Measurements from ENCODE around the gene LNX1. TPM values are rescaled to one million over a fixed set of nuclear protein-coding genes. Genes with fewer than 3 reads are reported as not detected.

LNX1 gene
- polyA plus RNA-seq, 3 donors = 0.09 to 0.13 TPM; not detected in 1

DNA sequence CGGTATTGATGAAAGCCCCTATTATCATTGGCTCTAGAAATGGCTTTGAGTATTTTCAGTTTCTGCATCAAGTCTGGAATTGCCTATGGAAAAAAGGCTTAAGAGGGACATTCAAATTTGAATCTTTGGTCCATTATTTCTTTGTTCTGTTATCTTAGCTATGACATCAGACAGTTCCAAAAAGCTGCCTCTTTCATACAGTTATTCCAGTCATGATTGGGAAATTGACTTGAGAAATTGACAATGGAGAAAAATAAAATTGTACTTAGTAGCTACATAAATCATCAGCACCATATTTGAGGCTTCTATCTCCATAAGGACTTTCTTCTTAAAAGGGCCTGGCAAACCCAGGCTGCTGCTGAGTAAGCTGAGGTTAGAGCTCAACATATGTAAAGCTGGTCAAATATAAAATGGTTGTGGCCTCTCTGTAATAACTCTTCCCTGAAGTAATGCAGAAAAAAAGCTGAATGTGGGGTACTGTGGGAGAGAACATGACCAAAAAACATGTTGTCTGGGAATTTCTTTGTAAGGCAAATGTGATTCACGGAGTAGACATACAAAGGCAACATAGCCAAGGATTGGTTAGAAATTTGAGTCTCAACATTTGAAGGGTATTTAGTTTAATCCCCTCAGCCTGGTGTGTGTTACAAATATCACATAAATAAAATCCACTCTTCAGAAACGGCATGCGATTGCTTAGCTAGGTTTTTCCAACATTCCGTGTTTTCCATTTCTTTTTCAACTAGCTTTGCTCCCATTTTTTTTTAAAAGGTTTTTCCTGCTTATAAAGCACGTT is 100.9 kb downstream of the LNX1 start:
- intact Hi-C loops (cut with micrococcal nuclease) = loop anchor here in 1 of 2 donors (10.0 kb wide), 1 partner anchor 744 kb away; no protein-coding TSS in a partner anchor
- Histone ChIP-seq H3K79me2 (ENCODE audit: insufficient read depth, low read length) (no peaks in the 10 kb centered on the region), H4K20me1 (ENCODE audit: insufficient read depth, low read length) (no peaks in the 10 kb centered on the region), H3K27ac (ENCODE audit: low read depth in 1 of 2, low read length in 2 of 2) (no peak overlapping the region), H3K27me3 (ENCODE audit: control insufficient read depth in 2 of 2, insufficient read depth in 2 of 2, low read length in 2 of 2) (no peaks in the 10 kb centered on the region), H3K4me3 (replicated peaks in 1 of 3; ENCODE audit: low read depth in 2 of 3, low read length in 3 of 3) (no peak overlapping the region), H3K4me1 (ENCODE audit: control insufficient read depth in 1 of 2, insufficient read depth in 2 of 2, low read length in 2 of 2) (no peaks in the 10 kb centered on the region), H3K4me2 (replicated peaks; ENCODE audit: extremely low read depth, low read length, poor library complexity, severe bottlenecking) (no peak overlapping the region), H2AFZ (ENCODE audit: insufficient read depth, low read depth, low read length, poor library complexity, severe bottlenecking) (no peak overlapping the region), H3K9me3 (replicated peaks in 1 of 2; ENCODE audit: control insufficient read depth in 1 of 2, insufficient read depth in 1 of 2, low read length in 2 of 2) (no peaks in the 10 kb centered on the region), H3K36me3 (replicated peaks in 1 of 2; ENCODE audit: control insufficient read depth in 1 of 2, insufficient read depth in 2 of 2, low read length in 2 of 2) (no peaks in the 10 kb centered on the region), H3K9ac (ENCODE audit: insufficient read depth, low read length, poor library complexity, severe bottlenecking) (no peak overlapping the region)
- Mint-ChIP-seq H3K36me3 (no peaks in the 10 kb centered on the region), H3K4me3 (no peak overlapping the region), H3K27me3 (ENCODE audit: low read depth in 3 of 3) (peaks cover 3 to 7% (median 4%) of the 10 kb centered on the region in 3 donors), H3K27ac (no peak overlapping the region), H3K4me1 (no peaks in the 10 kb centered on the region), H3K9me3 (peaks cover 0 to 5% (median 0%) of the 10 kb centered on the region in 7 donors)
- no CpG with 5 or more reads among the region's 6 CpGs for WGBS (ENCODE audit: insufficient coverage)
- DNase-seq = no peak
- TF ChIP-seq CTCF (IDR thresholded peaks at IDR 0.05) = no peak

DNA sequence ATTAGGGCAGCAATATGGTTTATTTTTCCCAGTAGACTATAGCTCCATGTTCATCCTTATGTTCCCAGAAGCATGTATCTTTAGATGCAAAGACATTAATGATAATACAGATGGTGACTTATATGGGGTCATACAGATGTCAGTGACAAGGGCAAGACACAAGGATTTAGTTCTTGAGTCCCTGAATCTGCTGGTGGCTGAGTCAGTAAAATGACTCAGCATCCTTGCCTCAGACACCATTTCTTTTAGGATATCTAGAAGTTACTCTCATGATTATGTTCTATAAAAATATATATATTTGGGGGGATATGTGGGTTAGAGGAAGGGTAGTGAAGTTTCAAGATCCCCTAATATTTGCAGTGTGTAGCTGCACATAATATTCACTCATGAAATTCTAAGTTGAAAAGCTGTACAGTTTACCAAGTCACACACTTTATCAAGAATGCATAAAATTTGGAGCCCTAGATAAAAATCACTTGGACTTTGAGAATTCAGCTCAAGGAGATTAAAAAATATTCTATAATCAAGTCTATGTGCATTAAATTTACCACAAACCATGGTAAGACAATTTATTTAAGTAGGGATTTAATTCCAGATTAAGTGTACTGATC is 101.9 kb downstream of the LNX1 start:
- peaks cover 3 to 7% (median 4%) of the 10 kb centered on the region in 3 donors for H3K27me3 Mint-ChIP-seq (ENCODE audit: low read depth in 3 of 3)
- H3K4me1 Mint-ChIP-seq = no peaks in the 10 kb centered on the region
- H3K9me3 Mint-ChIP-seq = peaks cover 0 to 5% (median 0%) of the 10 kb centered on the region in 7 donors
- H3K36me3 ChIP-seq (replicated peaks in 1 of 2; ENCODE audit: control insufficient read depth in 1 of 2, insufficient read depth in 2 of 2, low read length in 2 of 2) = no peaks in the 10 kb centered on the region
- H4K20me1 ChIP-seq (ENCODE audit: insufficient read depth, low read length) = no peaks in the 10 kb centered on the region
- no peak for TF ChIP-seq CTCF (IDR thresholded peaks at IDR 0.05)
- H3K79me2 ChIP-seq (ENCODE audit: insufficient read depth, low read length) = no peaks in the 10 kb centered on the region
- H3K4me2 ChIP-seq (replicated peaks; ENCODE audit: extremely low read depth, low read length, poor library complexity, severe bottlenecking) = no peak overlapping the region
- no peak overlapping the region for H3K4me3 ChIP-seq (replicated peaks in 1 of 3; ENCODE audit: low read depth in 2 of 3, low read length in 3 of 3)
- intact Hi-C loops (cut with micrococcal nuclease) = no loop called here
- no peaks in the 10 kb centered on the region for H3K27me3 ChIP-seq (ENCODE audit: control insufficient read depth in 2 of 2, insufficient read depth in 2 of 2, low read length in 2 of 2)
- no peak overlapping the region for H2AFZ ChIP-seq (ENCODE audit: insufficient read depth, low read depth, low read length, poor library complexity, severe bottlenecking)
- DNase-seq = no peak
- H3K27ac ChIP-seq (ENCODE audit: low read depth in 1 of 2, low read length in 2 of 2) = no peak overlapping the region
- H3K9ac ChIP-seq (ENCODE audit: insufficient read depth, low read length, poor library complexity, severe bottlenecking) = no peak overlapping the region
- H3K27ac Mint-ChIP-seq = no peak overlapping the region
- no peaks in the 10 kb centered on the region for H3K36me3 Mint-ChIP-seq
- H3K9me3 ChIP-seq (replicated peaks in 1 of 2; ENCODE audit: control insufficient read depth in 1 of 2, insufficient read depth in 1 of 2, low read length in 2 of 2) = no peaks in the 10 kb centered on the region
- H3K4me3 Mint-ChIP-seq = no peak overlapping the region
- no peaks in the 10 kb centered on the region for H3K4me1 ChIP-seq (ENCODE audit: control insufficient read depth in 1 of 2, insufficient read depth in 2 of 2, low read length in 2 of 2)

Data from CD14-positive monocyte (primary cell).